ENCODE data around the gene ZBTB1. TPM values are rescaled to one million over a fixed set of nuclear protein-coding genes. Genes with fewer than 3 reads are reported as not detected.

The ZBTB1 gene
- total RNA-seq, 2 donors from 2014 or later, result 26.2 to 32.7 TPM

DNA sequence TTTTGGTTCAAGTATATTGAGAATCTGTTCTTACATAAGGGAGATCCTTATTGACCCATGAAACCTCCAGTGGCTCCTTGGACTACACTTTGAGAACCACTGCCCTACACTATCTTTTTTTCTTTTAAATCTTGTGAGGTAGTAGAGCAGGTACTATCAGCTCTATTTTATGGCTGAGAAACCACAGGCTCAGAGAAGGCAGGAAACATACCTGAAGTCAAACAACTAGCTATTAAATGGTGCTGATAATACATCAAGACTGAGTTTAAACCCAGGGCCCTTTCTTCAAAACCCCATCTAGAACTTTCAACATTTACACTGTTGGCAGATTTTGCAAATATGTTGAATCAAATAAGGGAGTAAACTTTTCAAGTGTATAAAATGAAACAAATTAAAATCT lies 7.8 kb upstream of the ZBTB1 start:
- Histone ChIP-seq H3K4me1 (peaks cover 9% of the 10 kb centered on the region), H3K36me3 (no peaks in the 10 kb centered on the region), H3K9me3 (no peaks in the 10 kb centered on the region), H3K9ac (ENCODE audit: low read depth in 2 of 2, low read length in 2 of 2) (no peak overlapping the region), H3K27me3 (no peaks in the 10 kb centered on the region), H3K4me3 (no peak overlapping the region), H3K27ac (no peak overlapping the region)
- intact Hi-C loops (cut with DNase I), result no loop called here
- no peak for DNase-seq
- TF ChIP-seq, protein P1, sequence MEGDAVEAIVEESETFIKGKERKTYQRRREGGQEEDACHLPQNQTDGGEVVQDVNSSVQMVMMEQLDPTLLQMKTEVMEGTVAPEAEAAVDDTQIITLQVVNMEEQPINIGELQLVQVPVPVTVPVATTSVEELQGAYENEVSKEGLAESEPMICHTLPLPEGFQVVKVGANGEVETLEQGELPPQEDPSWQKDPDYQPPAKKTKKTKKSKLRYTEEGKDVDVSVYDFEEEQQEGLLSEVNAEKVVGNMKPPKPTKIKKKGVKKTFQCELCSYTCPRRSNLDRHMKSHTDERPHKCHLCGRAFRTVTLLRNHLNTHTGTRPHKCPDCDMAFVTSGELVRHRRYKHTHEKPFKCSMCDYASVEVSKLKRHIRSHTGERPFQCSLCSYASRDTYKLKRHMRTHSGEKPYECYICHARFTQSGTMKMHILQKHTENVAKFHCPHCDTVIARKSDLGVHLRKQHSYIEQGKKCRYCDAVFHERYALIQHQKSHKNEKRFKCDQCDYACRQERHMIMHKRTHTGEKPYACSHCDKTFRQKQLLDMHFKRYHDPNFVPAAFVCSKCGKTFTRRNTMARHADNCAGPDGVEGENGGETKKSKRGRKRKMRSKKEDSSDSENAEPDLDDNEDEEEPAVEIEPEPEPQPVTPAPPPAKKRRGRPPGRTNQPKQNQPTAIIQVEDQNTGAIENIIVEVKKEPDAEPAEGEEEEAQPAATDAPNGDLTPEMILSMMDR (IDR thresholded peaks at IDR 0.05), result no peak

DNA sequence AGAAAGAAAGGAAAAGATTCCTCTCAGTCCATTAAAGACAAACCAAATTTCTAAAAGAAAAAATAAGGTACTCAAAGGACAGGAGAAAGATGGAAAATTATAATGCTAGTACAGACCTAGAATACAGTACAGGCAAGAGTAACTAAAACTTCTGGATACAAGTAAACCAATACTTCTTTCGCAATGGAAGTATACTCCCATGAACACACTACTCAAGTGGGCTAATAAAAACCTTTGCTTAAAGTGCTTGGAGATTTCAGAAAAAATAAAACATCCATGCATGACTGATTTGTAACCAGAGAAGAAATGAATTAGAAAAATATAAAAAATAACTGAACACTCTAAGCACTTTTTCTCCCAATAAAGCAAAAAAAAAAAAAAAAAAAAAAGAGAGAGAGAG lies 4.5 kb upstream of the ZBTB1 start:
- Histone ChIP-seq H3K27ac (no peak overlapping the region), H3K4me3 (no peak overlapping the region), H3K9ac (ENCODE audit: low read depth in 2 of 2, low read length in 2 of 2) (no peak overlapping the region), H3K27me3 (no peaks in the 10 kb centered on the region), H3K4me1 (peaks cover 16% of the 10 kb centered on the region), H3K9me3 (no peaks in the 10 kb centered on the region), H3K36me3 (no peaks in the 10 kb centered on the region)
- TF ChIP-seq, protein P1 (IDR thresholded peaks at IDR 0.05), result no peak
- DNase-seq, result no peak
- intact Hi-C loops (cut with DNase I), result no loop called here

DNA sequence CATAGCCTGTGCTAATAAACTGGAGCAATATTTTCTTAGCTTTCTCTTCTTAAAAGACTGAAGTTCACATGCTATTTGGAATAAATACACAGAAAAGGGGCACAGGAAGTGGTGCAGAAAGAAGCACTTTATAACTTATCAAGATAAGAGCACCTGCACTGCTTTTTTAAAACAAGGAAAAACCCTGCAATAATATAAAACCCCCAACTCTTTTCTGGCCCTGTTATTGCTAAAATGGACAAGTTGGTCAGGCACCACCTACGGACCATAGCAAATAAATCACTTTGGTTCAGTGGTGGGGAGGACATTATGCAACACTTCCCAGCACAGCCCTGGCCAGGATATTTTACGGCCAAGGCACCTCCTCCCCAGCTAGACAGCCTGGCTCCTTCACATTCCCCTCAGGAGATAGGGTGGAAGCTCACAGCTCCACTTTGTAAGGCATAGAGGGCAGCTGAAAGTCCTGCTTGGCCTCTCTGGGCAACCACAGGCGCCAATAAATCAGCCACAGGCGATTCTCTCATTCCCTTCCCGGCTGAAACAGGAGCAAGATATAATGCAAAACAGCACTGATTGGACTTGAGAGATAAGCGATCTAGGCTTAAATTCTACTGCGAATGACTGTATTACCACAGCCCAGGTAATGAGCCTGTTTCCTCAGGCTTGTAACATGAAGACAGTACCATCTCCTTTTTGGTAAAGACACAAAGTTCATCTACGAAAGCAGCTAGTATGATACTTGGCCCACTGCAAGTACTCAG lies 3.0 kb upstream of the ZBTB1 start:
- Histone ChIP-seq H3K4me3 (peak overlapping the region; percentile 5), H3K27ac (peak overlapping the region; percentile 100), H3K27me3 (no peaks in the 10 kb centered on the region), H3K9ac (ENCODE audit: low read depth in 2 of 2, low read length in 2 of 2) (peak overlapping the region; percentile 97 to 100), H3K36me3 (no peaks in the 10 kb centered on the region), H3K9me3 (no peaks in the 10 kb centered on the region), H3K4me1 (peaks cover 23% of the 10 kb centered on the region)
- intact Hi-C loops (cut with DNase I), result no loop called here
- TF ChIP-seq, protein P1 (IDR thresholded peaks at IDR 0.05), result no peak
- peak; percentile 72 for DNase-seq

DNA sequence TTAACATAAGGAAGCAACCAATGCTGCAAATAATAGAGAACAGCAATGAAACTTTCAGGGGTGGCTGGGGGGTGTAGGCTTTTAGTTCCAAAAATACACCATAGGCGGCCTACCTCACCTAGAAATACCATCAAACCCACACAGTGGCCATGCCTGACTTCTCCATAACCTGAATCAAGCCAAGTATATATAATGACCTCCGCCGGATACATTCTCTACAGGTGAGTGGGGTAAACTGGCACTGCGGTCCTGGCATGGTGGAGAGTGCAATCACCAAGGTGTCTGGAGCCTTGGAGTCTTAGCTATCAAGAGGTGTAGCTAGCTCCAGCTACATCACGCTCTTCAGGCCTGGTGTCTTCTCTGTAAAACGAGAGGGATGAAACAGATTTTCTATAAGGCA lies 2.1 kb upstream of the ZBTB1 start:
- Histone ChIP-seq H3K4me1 (peaks cover 32% of the 10 kb centered on the region), H3K9ac (ENCODE audit: low read depth in 2 of 2, low read length in 2 of 2) (peak overlapping the region; percentile 97 to 100), H3K36me3 (no peaks in the 10 kb centered on the region), H3K27me3 (no peaks in the 10 kb centered on the region), H3K27ac (peak overlapping the region; percentile 100), H3K9me3 (no peaks in the 10 kb centered on the region), H3K4me3 (peak overlapping the region; percentile 78)
- intact Hi-C loops (cut with DNase I), result no loop called here
- DNase-seq, result peak; percentile 28
- TF ChIP-seq, protein P1 (IDR thresholded peaks at IDR 0.05), result no peak

DNA sequence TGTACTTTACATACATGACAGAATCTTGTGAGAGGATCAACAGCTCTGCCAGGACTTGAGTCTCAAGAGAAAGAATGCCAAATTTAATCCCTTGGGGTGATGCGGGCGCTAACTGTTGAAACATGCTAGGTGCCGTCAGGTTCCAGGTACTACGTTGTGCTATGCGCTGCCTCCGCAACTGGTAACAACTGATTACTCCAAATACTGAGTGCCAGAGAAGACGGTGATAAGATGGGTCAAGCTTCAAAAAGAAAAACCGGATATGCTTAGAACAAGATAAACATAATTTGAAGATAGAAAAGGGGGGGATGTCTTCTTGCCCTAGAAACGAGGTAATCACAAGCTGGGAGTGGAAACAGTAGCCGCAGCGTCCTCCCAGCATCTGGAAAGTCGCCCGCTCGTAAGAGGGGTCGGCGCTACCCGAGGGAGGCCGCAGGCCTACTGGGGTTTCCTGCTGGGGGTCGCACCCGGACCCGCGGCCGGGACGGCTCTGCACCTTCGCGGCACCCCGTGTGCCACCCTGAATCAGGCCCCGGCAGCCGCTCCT lies 1.6 kb upstream of the ZBTB1 start:
- DNase-seq, result peak; percentile 56
- Histone ChIP-seq H3K4me1 (peaks cover 33% of the 10 kb centered on the region), H3K9ac (ENCODE audit: low read depth in 2 of 2, low read length in 2 of 2) (peak overlapping the region; percentile 97 to 100), H3K36me3 (no peaks in the 10 kb centered on the region), H3K27ac (peak overlapping the region; percentile 100), H3K27me3 (no peaks in the 10 kb centered on the region), H3K9me3 (no peaks in the 10 kb centered on the region), H3K4me3 (peak overlapping the region; percentile 78)
- TF ChIP-seq, protein P1 (IDR thresholded peaks at IDR 0.05), result no peak
- intact Hi-C loops (cut with DNase I), result no loop called here
